Vagina (tissue), 2 donors: ENCODE data around the gene CD44.

Source experiments
- CTCF ChIP-seq, 3 experiments: fragments of 450-650 bp in 2 of 3; fragments of 200-600 bp in 1 of 3; sonication (generic) in 1 of 3; IDR thresholded peaks; one replicate each; pipeline ENCODE4 v1.5.1; 2017 to 2019; ENCODE audit warnings: antibody characterized with exemption in 3 of 3, mild to moderate bottlenecking in 2 of 3, moderate library complexity in 2 of 3
- POLR2AphosphoS5 ChIP-seq, 2 donors: sonication (generic); formaldehyde crosslinking; IDR thresholded peaks; one replicate each; pipeline ENCODE4 v1.9.0; 2017; ENCODE audit warnings: antibody characterized with exemption in 2 of 2, mild to moderate bottlenecking in 2 of 2, low read depth in 1 of 2; ENCODE audit not compliant: insufficient read depth in 1 of 2

GRCh38 chr11:35107861-35108260, 31.1 kb upstream of the CD44 start:
- TF ChIP-seq CTCF (IDR thresholded peaks at IDR 0.05): no peak
- TF ChIP-seq POLR2AphosphoS5 (IDR thresholded peaks at IDR 0.05; ENCODE audit: insufficient read depth in 1 of 2, low read depth in 1 of 2): no peak
